Skeletal muscle tissue (tissue), 5 donors: ENCODE results near the gene GRB7. TPM values are rescaled to one million over a fixed set of nuclear protein-coding genes. Genes with fewer than 3 reads are reported as not detected.

Experiments used
- H3K27ac ChIP-seq: one replicate; pipeline ENCODE4 v1.7.0; 2013; ENCODE audit warnings: mild to moderate bottlenecking, low read depth, low read length, inconsistent platforms
- H3K27me3 ChIP-seq, 3 donors: one replicate each; pipeline ENCODE4 v1.7.0; 2013; ENCODE audit warnings: low read length in 3 of 3; ENCODE audit not compliant: control insufficient read depth in 3 of 3, insufficient read depth in 3 of 3
- H3K36me3 ChIP-seq, 3 donors: one replicate each; pipeline ENCODE4 v1.7.0; 2013; ENCODE audit warnings: low read length in 3 of 3; ENCODE audit not compliant: control insufficient read depth in 3 of 3, insufficient read depth in 3 of 3
- H3K4me1 ChIP-seq, 3 donors: one replicate each; pipeline ENCODE4 v1.7.0; 2013; ENCODE audit warnings: low read length in 3 of 3, mild to moderate bottlenecking in 3 of 3; ENCODE audit not compliant: control insufficient read depth in 3 of 3, insufficient read depth in 3 of 3
- H3K4me3 ChIP-seq, 3 donors: one replicate each; pipeline ENCODE4 v1.7.0; 2013; ENCODE audit warnings: low read length in 3 of 3
- H3K9ac ChIP-seq, 3 donors: one replicate each; pipeline ENCODE4 v1.7.0; 2013; ENCODE audit warnings: low read length in 3 of 3, mild to moderate bottlenecking in 3 of 3, moderate library complexity in 2 of 3, low read depth in 1 of 3
- H3K9me3 ChIP-seq, 3 donors: one replicate each; pipeline ENCODE4 v1.7.0; 2013; ENCODE audit warnings: low read length in 3 of 3; ENCODE audit not compliant: control insufficient read depth in 3 of 3
- small RNA-seq: library from RNA; depleted of rRNA; stranded (forward); fragments of <200 nt; gene quantifications from one replicate; pipeline ENCODE3, GENCODE V24; 2014
- total RNA-seq: library from RNA; depleted of rRNA; stranded (reverse); fragments of >200 nt; gene quantifications from one replicate; pipeline ENCODE4 v1.2.3, GENCODE V29; 2014
- donor health status: Osteomylitis.

GRB7 gene
- total RNA-seq, 1 donor from 2014 or later: not detected

- H3K4me1 ChIP-seq: no peaks in the 10 kb centered on the region
- H3K36me3 ChIP-seq: no peaks in the 10 kb centered on the region
- peaks cover 0 to 7% (median 5%) of the 10 kb centered on the region in 3 donors for H3K27me3 ChIP-seq
- H3K9me3 ChIP-seq: no peaks in the 10 kb centered on the region
- no peak overlapping the region for H3K27ac ChIP-seq
- no peak overlapping the region for H3K9ac ChIP-seq
- no peak overlapping the region for H3K4me3 ChIP-seq
Observed at GRCh38 chr17:39793301-39793872, 55.6 kb downstream of the GRB7 start.

GRCh38 chr17:39794249-39794970 is 56.7 kb downstream of the GRB7 start:
- Histone ChIP-seq H3K36me3 (no peaks in the 10 kb centered on the region), H3K9me3 (no peaks in the 10 kb centered on the region), H3K27me3 (peaks cover 0 to 7% (median 7%) of the 10 kb centered on the region in 3 donors), H3K4me3 (no peak overlapping the region), H3K4me1 (no peaks in the 10 kb centered on the region), H3K27ac (no peak overlapping the region), H3K9ac (no peak overlapping the region)

Small RNAs within 50 kb of the gene (small RNA-seq; reads per million reads assigned to genes)
- 0.28 reads per million, percentile 25 among the genes with 10 or more reads in this experiment for gene MIR4728

Other genes starting within 250 kb of the GRB7 start
- gene NEUROD2, start 130.0 kb upstream of the GRB7 start, total RNA-seq: not detected
- gene PPP1R1B, start 111.0 kb upstream of the GRB7 start, total RNA-seq: 3.1 TPM
- gene STARD3, start 100.8 kb upstream of the GRB7 start, total RNA-seq: 11.5 TPM
- 78.8 TPM for gene TCAP, start 72.6 kb upstream of the GRB7 start, total RNA-seq
- gene PNMT, start 69.5 kb upstream of the GRB7 start, total RNA-seq: 0.52 TPM
- gene PGAP3, start 49.9 kb upstream of the GRB7 start, total RNA-seq: 7.3 TPM
- gene ERBB2, start 37.9 kb upstream of the GRB7 start, total RNA-seq: 69.9 TPM
- gene MIEN1, start 7.4 kb upstream of the GRB7 start, total RNA-seq: 6.3 TPM
- gene IKZF3, start 126.4 kb downstream of the GRB7 start, total RNA-seq: 0.52 TPM
- gene ZPBP2, start 130.3 kb downstream of the GRB7 start, total RNA-seq: not detected
- 8.9 TPM for gene GSDMB, start 180.7 kb downstream of the GRB7 start, total RNA-seq
- gene ORMDL3, start 189.7 kb downstream of the GRB7 start, total RNA-seq: 37.1 TPM
- not detected for gene LRRC3C, start 189.8 kb downstream of the GRB7 start, total RNA-seq
- gene GSDMA, start 225.1 kb downstream of the GRB7 start, total RNA-seq: not detected
- gene PSMD3, start 242.9 kb downstream of the GRB7 start, total RNA-seq: 56.4 TPM